ENCODE data around the gene COPZ2. TPM values are rescaled to one million over a fixed set of nuclear protein-coding genes. Genes with fewer than 3 reads are reported as not detected.

Gene COPZ2
- total RNA-seq, 6 donors from 2014 or later: 5.2 to 33.5 (median 17.7) TPM

GRCh38 chr17:48059125-48059668, 21.6 kb upstream of the COPZ2 start:
- TF ChIP-seq EP300 (IDR thresholded peaks at IDR 0.05): no peak
- TF ChIP-seq POLR2A (IDR thresholded peaks at IDR 0.05): no peak
- TF ChIP-seq POLR2AphosphoS5 (IDR thresholded peaks at IDR 0.05): no peak
- no peak for TF ChIP-seq CTCF (IDR thresholded peaks at IDR 0.05)
- H3K4me1 ChIP-seq: peaks cover 15 to 20% (median 16%) of the 10 kb centered on the region in 4 donors
- DNase-seq (peak in 1 of 2 donors; percentile 71), ATAC-seq (ENCODE audit: low FRiP score in 2 of 2) (no peak)
- 94 to 97% methylated on average over 25 to 32 of the region's 32 CpGs for WGBS, 2 donors
- no peaks in the 10 kb centered on the region for H3K27me3 ChIP-seq
- no peak overlapping the region for H3K27ac ChIP-seq
- H3K4me3 ChIP-seq: no peak overlapping the region
- H3K9me3 ChIP-seq: no peaks in the 10 kb centered on the region
- peaks cover 38 to 95% (median 82%) of the 10 kb centered on the region in 4 donors for H3K36me3 ChIP-seq

- no peak for TF ChIP-seq POLR2A (IDR thresholded peaks at IDR 0.05)
- no peak for TF ChIP-seq POLR2AphosphoS5 (IDR thresholded peaks at IDR 0.05)
- TF ChIP-seq EP300 (IDR thresholded peaks at IDR 0.05): no peak
- TF ChIP-seq CTCF (IDR thresholded peaks at IDR 0.05): no peak
Observed at GRCh38 chr17:48058393-48059124, 21.0 kb upstream of the COPZ2 start.

GRCh38 chr17:48057626-48058025, 20.0 kb upstream of the COPZ2 start:
- Histone ChIP-seq H3K9me3 (no peaks in the 10 kb centered on the region), H3K27ac (no peak overlapping the region), H3K36me3 (peaks cover 34 to 80% (median 74%) of the 10 kb centered on the region in 4 donors), H3K4me1 (peaks cover 30 to 36% (median 32%) of the 10 kb centered on the region in 4 donors), H3K27me3 (no peaks in the 10 kb centered on the region), H3K4me3 (no peak overlapping the region)
- 75 to 88% methylated on average over 4 of the region's 4 CpGs for WGBS, 2 donors
- DNase-seq (no peak), ATAC-seq (ENCODE audit: low FRiP score in 2 of 2) (no peak)
- TF ChIP-seq EP300 (IDR thresholded peaks at IDR 0.05): no peak
- no peak for TF ChIP-seq POLR2AphosphoS5 (IDR thresholded peaks at IDR 0.05)
- no peak for TF ChIP-seq POLR2A (IDR thresholded peaks at IDR 0.05)
- no peak for TF ChIP-seq CTCF (IDR thresholded peaks at IDR 0.05)

More at GRCh38 chr17:48058393-48059124, 21.0 kb upstream of the COPZ2 start:
- ATAC-seq (ENCODE audit: low FRiP score in 2 of 2) (no peak), DNase-seq (no peak)
- Histone ChIP-seq H3K9me3 (no peaks in the 10 kb centered on the region), H3K4me3 (no peak overlapping the region), H3K27ac (no peak overlapping the region), H3K4me1 (peaks cover 21 to 27% (median 23%) of the 10 kb centered on the region in 4 donors), H3K36me3 (peaks cover 38 to 89% (median 82%) of the 10 kb centered on the region in 4 donors), H3K27me3 (no peaks in the 10 kb centered on the region)
- 90 to 94% methylated on average over 9 to 11 of the region's 11 CpGs for WGBS, 2 donors

- H3K36me3 ChIP-seq: peaks cover 34 to 78% (median 68%) of the 10 kb centered on the region in 4 donors
Observed at GRCh38 chr17:48056879-48057278, 19.3 kb upstream of the COPZ2 start.

More at GRCh38 chr17:48056879-48057278, 19.3 kb upstream of the COPZ2 start:
- peaks cover 38 to 43% (median 39%) of the 10 kb centered on the region in 4 donors for H3K4me1 ChIP-seq
- TF ChIP-seq EP300 (IDR thresholded peaks at IDR 0.05) (no peak), CTCF (IDR thresholded peaks at IDR 0.05) (no peak), POLR2A (IDR thresholded peaks at IDR 0.05) (no peak), POLR2AphosphoS5 (IDR thresholded peaks at IDR 0.05) (no peak)
- H3K4me3 ChIP-seq: no peak overlapping the region
- H3K27ac ChIP-seq: no peak overlapping the region
- DNase-seq (no peak), ATAC-seq (ENCODE audit: low FRiP score in 2 of 2) (no peak)
- H3K9me3 ChIP-seq: no peaks in the 10 kb centered on the region
- WGBS, 2 donors: 79 to 100% methylated on average over 1 to 2 of the region's 2 CpGs
- no peaks in the 10 kb centered on the region for H3K27me3 ChIP-seq

All from upper lobe of left lung (tissue), 6 donors.